Measurements from ENCODE around the gene ACP7.

DNA sequence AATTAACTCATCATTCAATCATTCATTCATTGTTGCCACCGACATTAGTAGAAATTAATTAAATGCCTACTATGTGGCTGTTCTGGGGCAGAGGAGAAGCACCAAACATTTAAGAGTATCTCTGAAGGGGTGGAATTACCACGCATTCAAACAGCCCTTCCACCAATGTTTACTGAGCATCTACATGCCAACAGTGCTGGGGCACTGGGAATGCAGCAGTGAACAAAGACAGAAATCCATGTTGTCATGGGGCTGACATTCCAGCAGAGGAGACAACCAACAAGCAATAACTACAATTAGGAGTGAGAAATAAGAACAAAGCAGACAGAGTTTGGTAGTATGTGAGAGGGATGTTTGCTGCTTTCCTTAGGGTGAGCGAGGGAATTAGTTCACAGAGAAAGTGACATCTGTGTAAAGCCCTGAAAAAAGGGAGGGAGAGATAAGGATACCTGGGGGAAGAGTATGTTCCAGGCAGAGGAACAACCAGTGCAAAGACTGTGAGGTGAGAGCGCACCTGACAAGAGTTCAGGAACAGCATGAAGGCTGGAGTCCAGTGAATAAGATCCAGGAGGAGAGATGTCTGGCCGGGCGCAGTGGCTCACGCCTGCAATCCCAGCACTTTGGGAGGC is 40.1 kb downstream of the ACP7 start:
- TF ChIP-seq ZNF302 (CRISPR knock-in tag; IDR thresholded peaks at IDR 0.05) (no peak), POLR2A (IDR thresholded peaks at IDR 0.05; ENCODE audit: low read length) (no peak), SMC3 (IDR thresholded peaks at IDR 0.05) (no peak)
- TF ChIP-seq, protein P1, sequence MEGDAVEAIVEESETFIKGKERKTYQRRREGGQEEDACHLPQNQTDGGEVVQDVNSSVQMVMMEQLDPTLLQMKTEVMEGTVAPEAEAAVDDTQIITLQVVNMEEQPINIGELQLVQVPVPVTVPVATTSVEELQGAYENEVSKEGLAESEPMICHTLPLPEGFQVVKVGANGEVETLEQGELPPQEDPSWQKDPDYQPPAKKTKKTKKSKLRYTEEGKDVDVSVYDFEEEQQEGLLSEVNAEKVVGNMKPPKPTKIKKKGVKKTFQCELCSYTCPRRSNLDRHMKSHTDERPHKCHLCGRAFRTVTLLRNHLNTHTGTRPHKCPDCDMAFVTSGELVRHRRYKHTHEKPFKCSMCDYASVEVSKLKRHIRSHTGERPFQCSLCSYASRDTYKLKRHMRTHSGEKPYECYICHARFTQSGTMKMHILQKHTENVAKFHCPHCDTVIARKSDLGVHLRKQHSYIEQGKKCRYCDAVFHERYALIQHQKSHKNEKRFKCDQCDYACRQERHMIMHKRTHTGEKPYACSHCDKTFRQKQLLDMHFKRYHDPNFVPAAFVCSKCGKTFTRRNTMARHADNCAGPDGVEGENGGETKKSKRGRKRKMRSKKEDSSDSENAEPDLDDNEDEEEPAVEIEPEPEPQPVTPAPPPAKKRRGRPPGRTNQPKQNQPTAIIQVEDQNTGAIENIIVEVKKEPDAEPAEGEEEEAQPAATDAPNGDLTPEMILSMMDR (IDR thresholded peaks at IDR 0.05) = no peak
- TF ChIP-seq, protein P2, sequence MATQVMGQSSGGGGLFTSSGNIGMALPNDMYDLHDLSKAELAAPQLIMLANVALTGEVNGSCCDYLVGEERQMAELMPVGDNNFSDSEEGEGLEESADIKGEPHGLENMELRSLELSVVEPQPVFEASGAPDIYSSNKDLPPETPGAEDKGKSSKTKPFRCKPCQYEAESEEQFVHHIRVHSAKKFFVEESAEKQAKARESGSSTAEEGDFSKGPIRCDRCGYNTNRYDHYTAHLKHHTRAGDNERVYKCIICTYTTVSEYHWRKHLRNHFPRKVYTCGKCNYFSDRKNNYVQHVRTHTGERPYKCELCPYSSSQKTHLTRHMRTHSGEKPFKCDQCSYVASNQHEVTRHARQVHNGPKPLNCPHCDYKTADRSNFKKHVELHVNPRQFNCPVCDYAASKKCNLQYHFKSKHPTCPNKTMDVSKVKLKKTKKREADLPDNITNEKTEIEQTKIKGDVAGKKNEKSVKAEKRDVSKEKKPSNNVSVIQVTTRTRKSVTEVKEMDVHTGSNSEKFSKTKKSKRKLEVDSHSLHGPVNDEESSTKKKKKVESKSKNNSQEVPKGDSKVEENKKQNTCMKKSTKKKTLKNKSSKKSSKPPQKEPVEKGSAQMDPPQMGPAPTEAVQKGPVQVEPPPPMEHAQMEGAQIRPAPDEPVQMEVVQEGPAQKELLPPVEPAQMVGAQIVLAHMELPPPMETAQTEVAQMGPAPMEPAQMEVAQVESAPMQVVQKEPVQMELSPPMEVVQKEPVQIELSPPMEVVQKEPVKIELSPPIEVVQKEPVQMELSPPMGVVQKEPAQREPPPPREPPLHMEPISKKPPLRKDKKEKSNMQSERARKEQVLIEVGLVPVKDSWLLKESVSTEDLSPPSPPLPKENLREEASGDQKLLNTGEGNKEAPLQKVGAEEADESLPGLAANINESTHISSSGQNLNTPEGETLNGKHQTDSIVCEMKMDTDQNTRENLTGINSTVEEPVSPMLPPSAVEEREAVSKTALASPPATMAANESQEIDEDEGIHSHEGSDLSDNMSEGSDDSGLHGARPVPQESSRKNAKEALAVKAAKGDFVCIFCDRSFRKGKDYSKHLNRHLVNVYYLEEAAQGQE (IDR thresholded peaks at IDR 0.05) = no peak
- TF ChIP-seq, protein P3, sequence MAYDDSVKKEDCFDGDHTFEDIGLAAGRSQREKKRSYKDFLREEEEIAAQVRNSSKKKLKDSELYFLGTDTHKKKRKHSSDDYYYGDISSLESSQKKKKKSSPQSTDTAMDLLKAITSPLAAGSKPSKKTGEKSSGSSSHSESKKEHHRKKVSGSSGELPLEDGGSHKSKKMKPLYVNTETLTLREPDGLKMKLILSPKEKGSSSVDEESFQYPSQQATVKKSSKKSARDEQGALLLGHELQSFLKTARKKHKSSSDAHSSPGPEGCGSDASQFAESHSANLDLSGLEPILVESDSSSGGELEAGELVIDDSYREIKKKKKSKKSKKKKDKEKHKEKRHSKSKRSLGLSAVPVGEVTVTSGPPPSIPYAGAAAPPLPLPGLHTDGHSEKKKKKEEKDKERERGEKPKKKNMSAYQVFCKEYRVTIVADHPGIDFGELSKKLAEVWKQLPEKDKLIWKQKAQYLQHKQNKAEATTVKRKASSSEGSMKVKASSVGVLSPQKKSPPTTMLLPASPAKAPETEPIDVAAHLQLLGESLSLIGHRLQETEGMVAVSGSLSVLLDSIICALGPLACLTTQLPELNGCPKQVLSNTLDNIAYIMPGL (CRISPR knock-in tag; IDR thresholded peaks at IDR 0.05; ENCODE audit: borderline replicate concordance) = no peak

Measured in A549 (cell line).